Measurements from ENCODE around the gene SH3RF3. TPM values are rescaled to one million over a fixed set of nuclear protein-coding genes. Genes with fewer than 3 reads are reported as not detected.

The SH3RF3 gene
- total RNA-seq, 1 donor from 2014 or later = 7.4 TPM

GRCh38 chr2:109479804-109480203, 350.8 kb downstream of the SH3RF3 start:
- intact Hi-C loops (cut with DNase I) = no loop called here
- DNase-seq = no peak

GRCh38 chr2:109480486-109481195, 351.6 kb downstream of the SH3RF3 start:
- Histone ChIP-seq H3K9me3 (no peaks in the 10 kb centered on the region), H3K36me3 (no peaks in the 10 kb centered on the region), H3K27me3 (no peaks in the 10 kb centered on the region), H3K27ac (no peak overlapping the region), H3K4me1 (peaks cover 30% of the 10 kb centered on the region), H3K4me3 (no peak overlapping the region)
- intact Hi-C loops (cut with DNase I) = no loop called here
- DNase-seq (no peak), ATAC-seq (no peak)
- TF ChIP-seq, protein P1, sequence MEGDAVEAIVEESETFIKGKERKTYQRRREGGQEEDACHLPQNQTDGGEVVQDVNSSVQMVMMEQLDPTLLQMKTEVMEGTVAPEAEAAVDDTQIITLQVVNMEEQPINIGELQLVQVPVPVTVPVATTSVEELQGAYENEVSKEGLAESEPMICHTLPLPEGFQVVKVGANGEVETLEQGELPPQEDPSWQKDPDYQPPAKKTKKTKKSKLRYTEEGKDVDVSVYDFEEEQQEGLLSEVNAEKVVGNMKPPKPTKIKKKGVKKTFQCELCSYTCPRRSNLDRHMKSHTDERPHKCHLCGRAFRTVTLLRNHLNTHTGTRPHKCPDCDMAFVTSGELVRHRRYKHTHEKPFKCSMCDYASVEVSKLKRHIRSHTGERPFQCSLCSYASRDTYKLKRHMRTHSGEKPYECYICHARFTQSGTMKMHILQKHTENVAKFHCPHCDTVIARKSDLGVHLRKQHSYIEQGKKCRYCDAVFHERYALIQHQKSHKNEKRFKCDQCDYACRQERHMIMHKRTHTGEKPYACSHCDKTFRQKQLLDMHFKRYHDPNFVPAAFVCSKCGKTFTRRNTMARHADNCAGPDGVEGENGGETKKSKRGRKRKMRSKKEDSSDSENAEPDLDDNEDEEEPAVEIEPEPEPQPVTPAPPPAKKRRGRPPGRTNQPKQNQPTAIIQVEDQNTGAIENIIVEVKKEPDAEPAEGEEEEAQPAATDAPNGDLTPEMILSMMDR (IDR thresholded peaks at IDR 0.05) = no peak

More at GRCh38 chr2:109479804-109480203, 350.8 kb downstream of the SH3RF3 start:
- Histone ChIP-seq H3K27me3 (no peaks in the 10 kb centered on the region), H3K9me3 (no peaks in the 10 kb centered on the region), H3K27ac (no peak overlapping the region), H3K36me3 (no peaks in the 10 kb centered on the region), H3K4me1 (peaks cover 30% of the 10 kb centered on the region), H3K4me3 (no peak overlapping the region)
- TF ChIP-seq, protein P1 (IDR thresholded peaks at IDR 0.05) = no peak
- no peak for ATAC-seq

DNA sequence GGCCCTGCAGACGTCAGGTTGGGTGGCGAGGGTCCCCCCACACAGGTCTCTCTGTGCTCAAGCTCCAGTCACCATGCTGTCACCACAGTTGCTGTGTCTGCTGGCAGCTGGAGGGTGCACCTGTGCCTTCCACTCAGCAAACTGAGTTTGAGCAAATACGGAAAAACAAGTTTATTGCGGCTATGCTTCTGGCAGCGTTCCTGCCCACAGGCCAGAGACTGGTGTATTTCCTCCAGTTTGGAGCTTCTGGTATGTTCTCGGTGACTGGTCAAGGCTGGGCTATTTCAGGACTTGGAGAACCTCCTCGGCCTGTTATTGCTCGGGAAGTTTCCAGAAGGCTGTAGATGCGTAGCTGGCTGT, 352.2 kb downstream of the SH3RF3 start:
- Histone ChIP-seq H3K27me3 (no peaks in the 10 kb centered on the region), H3K4me1 (peaks cover 30% of the 10 kb centered on the region), H3K36me3 (no peaks in the 10 kb centered on the region), H3K4me3 (no peak overlapping the region), H3K27ac (no peak overlapping the region), H3K9me3 (no peaks in the 10 kb centered on the region)
- peak; percentile 48 for ATAC-seq
- intact Hi-C loops (cut with DNase I) = no loop called here
- DNase-seq = no peak
- TF ChIP-seq, protein P1 (IDR thresholded peaks at IDR 0.05) = no peak

DNA sequence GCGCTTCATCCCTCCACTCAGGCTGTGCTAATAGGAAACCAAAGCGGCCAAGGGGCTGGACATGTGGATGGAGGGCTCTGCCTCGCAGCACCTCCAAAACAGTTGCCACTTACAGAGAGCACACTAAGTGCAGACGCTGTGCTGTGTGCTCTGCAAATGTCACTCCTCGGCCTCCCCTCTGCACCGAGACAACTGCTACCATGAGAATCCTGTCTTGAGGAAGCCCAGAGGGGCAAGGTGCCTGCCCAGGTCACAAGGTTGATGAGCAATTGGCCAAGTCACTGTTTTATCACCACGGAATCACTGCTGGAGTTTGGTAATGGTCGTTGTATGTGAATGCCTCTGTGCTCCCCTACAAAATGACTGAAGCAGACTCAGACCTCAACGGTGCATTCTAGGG, 352.6 kb downstream of the SH3RF3 start:
- ATAC-seq = no peak
- H3K9me3 ChIP-seq = no peaks in the 10 kb centered on the region
- no peak for DNase-seq
- TF ChIP-seq, protein P1 (IDR thresholded peaks at IDR 0.05) = no peak
- H3K4me1 ChIP-seq = peaks cover 30% of the 10 kb centered on the region
- no peak overlapping the region for H3K4me3 ChIP-seq
- H3K27me3 ChIP-seq = no peaks in the 10 kb centered on the region
- intact Hi-C loops (cut with DNase I) = no loop called here
- no peak overlapping the region for H3K27ac ChIP-seq
- no peaks in the 10 kb centered on the region for H3K36me3 ChIP-seq

GRCh38 chr2:109482361-109482861, 353.4 kb downstream of the SH3RF3 start:
- peaks cover 38% of the 10 kb centered on the region for H3K4me1 ChIP-seq
- H3K27me3 ChIP-seq = no peaks in the 10 kb centered on the region
- TF ChIP-seq, protein P1 (IDR thresholded peaks at IDR 0.05) = no peak
- peak overlapping the region; percentile 25 for H3K27ac ChIP-seq
- no peaks in the 10 kb centered on the region for H3K9me3 ChIP-seq
- H3K4me3 ChIP-seq = no peak overlapping the region
- ATAC-seq = peak; percentile 5
- no peaks in the 10 kb centered on the region for H3K36me3 ChIP-seq
- intact Hi-C loops (cut with DNase I) = no loop called here
- no peak for DNase-seq
